ENCODE results near the gene RLBP1.

GRCh38 chr15:89174476-89174875 is 46.9 kb downstream of the RLBP1 start:
- no peak for TF ChIP-seq FOXA1 (IDR thresholded peaks at IDR 0.05)
- no peak for TF ChIP-seq FOXA1 (CRISPR knock-in tag; IDR thresholded peaks at IDR 0.05)
- TF ChIP-seq SMYD3 (CRISPR knock-in tag; IDR thresholded peaks at IDR 0.05): no peak
- TF ChIP-seq HMG20A (CRISPR knock-in tag; IDR thresholded peaks at IDR 0.05; ENCODE audit: borderline replicate concordance): no peak
- TF ChIP-seq ZNF333 (CRISPR knock-in tag; IDR thresholded peaks at IDR 0.05; ENCODE audit: borderline replicate concordance): no peak
- TF ChIP-seq EED (CRISPR knock-in tag; IDR thresholded peaks at IDR 0.05): no peak
- TF ChIP-seq POLR2A (IDR thresholded peaks at IDR 0.05; ENCODE audit: insufficient read depth in 1 of 2, low read depth in 2 of 2, low read length in 2 of 2): no peak
- TF ChIP-seq MAX (IDR thresholded peaks at IDR 0.05): no peak
- no peak for TF ChIP-seq GABPB1 (CRISPR knock-in tag; IDR thresholded peaks at IDR 0.05)
- no peak for TF ChIP-seq POLR2AphosphoS2 (IDR thresholded peaks at IDR 0.05; ENCODE audit: low read depth, low read length)
- no peak for TF ChIP-seq NR2C2 (CRISPR knock-in tag; IDR thresholded peaks at IDR 0.05; ENCODE audit: borderline replicate concordance)
- no peak for TF ChIP-seq CHD2 (IDR thresholded peaks at IDR 0.05; ENCODE audit: low read depth, low read length)

Measured in HepG2 (cell line).